GM18858 (cell line): ENCODE results near the gene FGF12.

Experiments
- ATAC-seq: cut with Tn5 transposase; IDR thresholded peaks from one replicate; pipeline ENCODE4 v1.9.1; 2021; ENCODE audit not compliant: unreplicated experiment

FGF12 gene

GRCh38 chr3:192155194-192155593, 572.1 kb downstream of the FGF12 start:
- no peak for ATAC-seq

- no peak for ATAC-seq
These were observed 594.1 kb downstream of the FGF12 start for GRCh38 chr3:192133271-192133670.

- peak; percentile 69 for ATAC-seq
These were observed 596.7 kb downstream of the FGF12 start for GRCh38 chr3:192130534-192131132.

- no peak for ATAC-seq
These were observed 597.8 kb downstream of the FGF12 start for GRCh38 chr3:192129586-192129985.

- ATAC-seq, result peak; percentile 54
These were observed 598.4 kb downstream of the FGF12 start for GRCh38 chr3:192128922-192129321.

GRCh38 chr3:192128060-192128459, 599.3 kb downstream of the FGF12 start:
- ATAC-seq, result no peak

GRCh38 chr3:192122832-192123594, 604.3 kb downstream of the FGF12 start:
- peak; percentile 83 for ATAC-seq

GRCh38 chr3:192121923-192122322, 605.4 kb downstream of the FGF12 start:
- no peak for ATAC-seq

GRCh38 chr3:192108820-192109219, 618.5 kb downstream of the FGF12 start:
- no peak for ATAC-seq

GRCh38 chr3:192106543-192106942, 620.8 kb downstream of the FGF12 start:
- ATAC-seq, result no peak

- no peak for ATAC-seq
These were observed 634.8 kb downstream of the FGF12 start for GRCh38 chr3:192092388-192093005.

- ATAC-seq, result no peak
These were observed 635.5 kb downstream of the FGF12 start for GRCh38 chr3:192091831-192092230.

GRCh38 chr3:192090586-192090985, 636.8 kb downstream of the FGF12 start:
- peak; percentile 55 for ATAC-seq
